Measurements from ENCODE around the gene CCM2L.

The CCM2L gene

DNA sequence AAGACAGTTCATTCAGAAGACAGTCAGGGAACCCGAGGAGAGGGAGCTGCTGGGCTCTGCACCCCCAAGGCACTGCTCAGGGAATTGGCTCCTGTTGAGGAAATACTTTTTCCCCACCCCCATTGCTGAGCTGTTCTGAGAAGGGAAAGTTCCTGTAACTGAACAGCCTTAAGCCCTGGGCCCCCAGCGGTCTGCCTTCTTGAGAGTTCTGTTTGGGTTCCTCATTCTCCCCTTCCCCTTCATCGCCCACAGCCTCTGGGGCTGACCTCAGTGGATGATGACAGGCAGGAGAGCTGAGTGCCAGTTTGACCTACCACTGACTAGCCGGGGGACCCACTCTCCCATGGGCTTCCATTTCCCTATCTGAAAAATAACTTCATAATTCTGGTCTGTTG is 52.5 kb downstream of the CCM2L start:
- no peak for DNase-seq

DNA sequence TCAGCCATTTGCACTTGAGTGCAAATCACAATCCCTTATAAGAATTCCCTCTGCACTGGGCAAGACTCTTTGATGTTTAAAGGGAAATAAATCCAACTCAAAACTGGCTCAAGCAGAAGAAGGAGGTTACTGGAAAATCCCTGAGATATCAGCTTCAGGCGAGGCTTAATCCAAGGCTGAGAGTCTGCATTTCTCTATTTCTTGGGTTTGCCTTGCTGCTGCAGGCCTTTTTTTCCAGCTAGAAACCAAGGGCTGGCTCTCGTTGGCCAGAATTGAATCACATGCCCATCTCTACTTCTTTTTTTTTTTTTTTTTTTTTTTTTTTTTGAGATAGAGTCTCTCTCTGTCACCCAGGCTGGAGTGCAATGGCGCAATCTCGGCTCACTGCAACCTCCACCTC is 53.5 kb downstream of the CCM2L start:
- no peak for DNase-seq

DNA sequence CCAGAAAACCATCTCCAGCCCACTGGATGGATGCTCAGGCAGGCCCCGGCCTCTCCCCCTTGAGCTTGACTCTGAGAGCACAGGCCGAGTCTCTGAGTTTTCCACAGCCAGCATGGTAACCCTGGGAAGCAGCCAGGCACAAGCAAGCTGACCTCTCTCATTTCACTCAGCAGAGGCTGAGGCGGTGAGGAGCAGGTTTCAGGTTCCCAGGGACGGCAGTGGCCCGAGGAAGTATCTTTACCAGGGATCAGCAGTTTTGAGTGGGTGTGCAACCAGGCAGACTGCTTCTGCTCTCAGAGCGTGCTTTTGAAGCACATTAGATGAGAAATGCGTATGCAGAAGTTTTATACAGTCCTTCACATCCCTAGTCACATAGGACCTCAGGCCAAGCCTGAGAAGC is 54.4 kb downstream of the CCM2L start:
- no peak for DNase-seq

DNA sequence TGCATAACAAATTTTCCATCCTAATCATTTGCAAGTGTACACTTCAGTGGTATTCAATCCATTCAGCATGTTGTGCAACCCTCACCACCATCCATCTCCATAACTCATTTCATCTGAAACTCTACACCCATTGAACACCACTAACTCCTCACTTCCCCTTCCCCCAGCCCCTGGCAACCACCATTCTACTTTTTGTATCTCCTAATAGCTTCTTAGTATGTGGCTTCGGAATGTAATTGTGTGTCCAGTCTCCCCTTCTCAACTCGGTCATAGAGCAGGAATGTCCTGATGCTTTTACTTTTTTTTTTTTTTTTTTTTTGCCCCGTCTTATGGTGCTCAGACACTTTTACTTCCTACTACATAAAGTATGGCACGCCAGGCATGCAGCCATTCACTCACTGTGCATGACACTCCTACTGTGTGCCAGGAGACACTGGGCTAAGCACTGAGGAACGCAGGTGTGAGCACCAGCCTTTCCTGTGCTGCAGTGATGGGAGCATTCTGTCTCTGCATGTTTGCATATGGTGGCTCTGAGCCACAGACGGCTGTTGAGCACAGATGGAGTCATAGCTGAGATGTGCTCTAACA is 57.1 kb downstream of the CCM2L start:
- DNase-seq, result no peak

DNA sequence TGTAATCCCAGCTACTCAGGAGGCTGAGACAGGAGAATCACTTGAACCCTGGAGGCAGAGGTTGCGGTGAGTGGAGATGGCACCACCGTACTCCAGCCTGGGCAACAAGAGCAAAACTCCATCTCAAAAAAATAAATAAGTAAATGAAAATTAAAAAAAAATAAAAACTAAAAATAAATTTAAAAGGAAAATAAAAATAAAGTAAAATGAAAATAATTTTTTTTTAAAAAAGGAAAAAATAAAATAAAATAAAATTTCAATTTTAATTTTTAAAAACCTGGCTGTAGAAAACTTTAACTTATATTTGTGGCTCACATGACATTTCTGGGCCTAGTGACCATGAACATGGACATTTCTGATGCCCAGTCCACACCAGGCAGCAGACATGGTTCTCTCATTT is 57.9 kb downstream of the CCM2L start:
- no peak for DNase-seq

DNA sequence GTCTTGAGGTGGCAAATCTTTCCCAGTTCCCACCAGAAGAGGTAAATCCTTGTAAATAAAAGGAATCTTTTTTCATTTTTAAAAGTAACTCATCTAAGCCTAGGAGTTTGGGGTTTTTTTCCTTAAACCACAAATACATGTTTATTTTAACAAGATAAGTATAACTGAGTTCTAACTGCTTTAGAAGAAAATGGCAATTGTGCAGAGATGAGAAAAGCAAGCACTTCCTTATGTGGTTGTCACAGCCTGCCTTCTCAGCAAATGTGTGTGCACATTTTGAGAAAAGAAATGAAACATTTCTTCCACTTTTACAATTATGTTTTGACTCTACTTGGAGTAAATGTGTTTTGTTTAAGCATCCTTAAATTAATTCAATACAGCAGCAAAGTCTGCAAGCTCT is 59.5 kb downstream of the CCM2L start:
- DNase-seq, result no peak

DNA sequence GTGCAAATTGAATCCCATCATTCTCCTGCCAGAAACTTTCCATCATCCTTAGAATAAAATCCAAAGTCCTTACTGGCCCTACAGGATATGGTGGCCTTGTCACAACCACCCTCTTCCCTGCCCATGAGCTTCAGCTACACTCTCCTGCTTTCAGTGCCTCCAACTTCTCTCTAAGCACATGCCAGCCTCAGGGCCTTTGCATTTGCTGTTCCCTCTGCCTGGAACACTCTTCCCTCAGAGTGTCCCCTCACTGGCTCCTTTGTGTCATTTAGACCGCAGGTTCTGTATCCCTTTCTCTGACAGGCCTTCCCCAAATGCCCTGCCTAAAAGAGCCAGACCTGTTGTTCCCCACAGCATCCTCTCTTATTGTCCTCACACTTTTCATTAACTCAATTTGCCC is 60.0 kb downstream of the CCM2L start:
- DNase-seq, result peak in 1 of 2 experiments; percentile 5

DNA sequence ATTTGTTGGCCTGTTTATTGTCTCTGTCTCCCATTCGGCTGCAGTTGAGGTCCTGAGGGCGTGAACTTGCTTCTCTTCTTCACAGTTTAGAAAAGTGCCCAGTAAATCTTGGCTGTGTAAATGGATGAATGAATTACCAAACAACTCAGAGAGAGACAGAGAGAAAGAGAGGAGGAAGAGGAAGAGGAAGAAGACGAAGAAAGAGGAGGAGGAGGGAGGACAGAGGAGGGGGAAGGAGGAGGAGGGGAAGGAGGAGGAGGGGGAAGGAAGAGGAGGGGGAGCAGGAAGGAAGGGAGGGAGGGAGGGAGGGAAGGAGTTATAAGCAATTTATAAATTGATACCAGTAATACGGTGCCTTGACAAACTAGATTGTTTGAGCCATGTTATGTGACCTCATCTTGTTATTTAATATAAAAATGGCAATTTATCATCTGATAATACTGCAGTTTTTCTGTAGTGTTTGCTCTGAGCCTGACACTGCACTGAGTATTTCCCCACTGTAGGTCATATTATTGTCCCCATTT is 60.5 kb downstream of the CCM2L start:
- DNase-seq, result no peak

DNA sequence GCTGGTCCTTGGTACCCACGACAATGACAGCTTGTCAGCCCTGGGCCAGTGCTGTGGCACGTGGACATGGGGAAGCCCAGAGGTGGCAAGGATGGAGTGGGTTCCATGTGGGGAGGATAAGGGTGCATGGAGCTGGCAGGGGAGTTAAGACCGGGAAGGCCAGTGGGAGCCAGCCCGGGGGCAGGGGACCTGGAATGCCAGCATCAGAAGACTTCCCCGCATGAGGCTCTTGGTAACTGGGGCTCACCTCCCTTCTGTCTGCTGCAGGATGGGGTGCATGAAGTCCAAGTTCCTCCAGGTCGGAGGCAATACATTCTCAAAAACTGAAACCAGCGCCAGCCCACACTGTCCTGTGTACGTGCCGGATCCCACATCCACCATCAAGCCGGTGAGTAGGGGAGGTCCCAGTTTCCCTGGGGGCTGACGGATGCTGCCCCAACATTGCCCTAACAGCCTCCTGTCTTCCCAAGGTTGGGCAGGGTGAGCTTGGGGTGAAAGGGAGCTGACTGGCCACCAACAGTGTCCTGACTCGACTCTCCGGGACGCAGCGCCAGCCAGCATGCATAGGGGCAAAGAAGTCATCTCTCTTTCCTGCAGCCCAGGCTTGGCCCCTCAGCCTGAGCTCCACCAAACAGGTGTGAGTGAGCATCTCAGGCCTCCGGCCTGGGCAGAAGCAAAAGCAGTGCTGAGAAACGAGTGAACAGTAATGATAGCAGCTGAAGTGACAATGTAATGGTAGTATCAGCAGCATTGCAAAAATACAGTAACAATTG is 61.3 kb downstream of the CCM2L start:
- no peak for DNase-seq

DNA sequence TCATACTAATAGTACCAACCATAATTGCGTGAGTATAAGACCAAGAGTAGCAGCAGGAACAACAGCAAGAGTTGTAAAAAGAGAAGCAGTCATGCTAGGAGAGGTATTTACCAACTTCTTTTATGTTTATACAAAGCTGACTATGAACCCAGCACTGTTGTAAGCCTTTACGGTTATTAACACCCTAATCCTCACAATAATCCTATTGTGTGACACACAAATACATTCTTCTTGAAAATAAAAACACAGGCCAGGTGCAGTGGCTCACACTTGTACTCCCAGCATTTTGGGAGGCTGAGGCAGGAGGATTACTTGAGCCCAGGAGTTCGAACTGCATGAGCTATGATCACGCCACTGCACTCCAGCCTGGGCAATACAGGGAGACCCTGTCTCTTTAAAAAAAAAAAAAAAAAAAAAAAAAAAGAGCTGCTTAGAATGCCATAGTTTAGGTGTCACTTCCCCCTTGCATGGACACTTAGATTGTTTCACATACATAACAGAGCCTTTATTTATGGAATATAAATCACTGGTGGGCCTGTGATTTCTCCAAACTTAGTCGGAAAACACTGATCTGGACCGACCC is 62.0 kb downstream of the CCM2L start:
- peak; percentile 15 to 63 for DNase-seq

DNA sequence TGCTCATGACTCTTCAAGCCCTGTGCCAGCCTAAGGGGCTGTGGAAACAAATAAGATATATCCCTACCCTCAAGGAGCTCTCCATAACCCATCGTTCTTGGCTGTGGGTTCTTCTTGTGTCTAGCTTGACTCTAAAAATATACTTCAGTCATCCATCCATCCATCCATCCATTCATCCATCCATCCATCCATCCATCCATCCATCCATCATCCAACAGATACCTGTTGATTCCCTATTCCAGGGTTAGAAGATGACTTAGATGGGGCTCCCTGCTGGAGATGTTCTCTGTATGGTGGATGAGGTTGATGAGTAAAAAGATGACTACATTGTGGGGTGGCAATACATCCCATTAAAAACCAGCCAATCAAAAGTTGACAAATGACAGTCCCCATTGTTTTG is 65.3 kb downstream of the CCM2L start:
- DNase-seq, result no peak

DNA sequence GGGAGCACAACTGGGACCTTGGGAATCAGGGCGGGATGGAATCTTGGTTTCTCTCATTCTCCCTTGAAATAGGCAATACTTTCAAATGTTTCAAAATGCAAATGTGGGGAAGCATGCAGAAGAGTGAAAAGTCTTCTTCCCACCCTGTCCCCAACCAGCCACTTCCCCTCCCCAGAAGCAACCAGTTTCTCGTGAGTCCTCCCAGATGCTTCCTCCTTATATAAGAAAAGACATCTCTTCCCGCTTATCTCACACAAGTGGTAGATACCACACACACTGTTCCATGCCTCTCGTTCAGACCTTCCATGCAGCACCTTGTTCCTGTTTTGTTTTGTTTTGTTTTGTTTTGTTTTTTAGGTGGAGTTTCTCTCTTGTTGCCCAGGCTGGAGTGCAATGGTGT is 67.0 kb downstream of the CCM2L start:
- no peak for DNase-seq

DNA sequence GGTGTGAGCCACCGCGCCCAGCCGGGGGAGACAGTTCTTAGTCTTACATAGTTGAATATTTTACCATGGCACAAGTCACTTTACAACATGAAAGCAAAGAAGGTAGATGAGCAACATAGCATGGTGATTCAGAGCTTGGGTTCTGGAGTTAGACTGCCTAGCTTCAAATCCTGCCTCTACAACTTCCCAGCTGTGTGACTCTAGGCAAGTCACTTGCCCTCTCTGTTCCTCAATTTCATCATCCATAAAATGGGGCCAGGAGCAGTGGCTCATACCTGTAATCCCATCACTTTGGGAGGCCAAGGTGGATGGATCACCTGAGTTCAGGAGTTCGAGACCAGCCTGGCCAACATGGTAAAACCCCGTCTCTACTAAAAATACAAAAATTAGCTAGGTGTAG is 68.1 kb downstream of the CCM2L start:
- no peak for DNase-seq

DNA sequence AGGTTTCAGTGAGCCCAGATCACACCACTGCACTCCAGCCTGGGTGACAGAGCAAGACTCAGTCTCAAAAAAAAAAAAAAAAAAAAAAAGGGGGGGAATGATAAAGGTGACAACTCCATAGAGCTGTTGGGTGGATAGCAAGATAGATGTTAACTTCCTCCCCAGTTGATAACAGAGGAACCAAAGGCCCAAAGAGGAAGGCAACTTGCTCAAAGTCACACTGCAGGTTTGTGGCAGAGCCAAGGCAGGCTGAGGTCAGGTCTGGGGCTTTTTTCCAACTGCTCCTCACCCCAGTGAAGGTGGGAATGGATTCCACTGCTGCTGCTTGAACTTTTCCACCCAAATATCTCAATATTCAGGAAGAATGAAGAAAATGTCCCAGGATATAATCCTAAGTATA is 68.6 kb downstream of the CCM2L start:
- DNase-seq, result no peak

DNA sequence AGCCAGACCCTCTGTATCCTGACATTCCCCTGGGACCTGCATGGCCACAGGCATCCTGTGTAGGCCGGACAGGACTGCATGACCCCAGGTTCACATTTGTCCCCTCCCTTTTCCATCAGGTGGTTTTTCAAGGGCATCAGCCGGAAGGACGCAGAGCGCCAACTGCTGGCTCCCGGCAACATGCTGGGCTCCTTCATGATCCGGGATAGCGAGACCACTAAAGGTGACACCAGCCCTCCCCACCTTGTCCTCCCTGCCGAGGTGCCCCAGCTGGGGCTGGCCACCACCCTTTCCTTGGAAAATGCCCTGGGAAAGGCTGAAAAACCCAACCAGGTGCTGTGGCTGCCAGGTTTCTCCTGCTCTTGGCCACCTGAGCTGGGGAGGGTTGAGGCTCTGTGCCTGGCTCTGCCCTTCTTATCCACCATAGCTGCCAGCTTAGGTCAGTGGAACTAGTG is 69.4 kb downstream of the CCM2L start:
- DNase-seq, result no peak

DNA sequence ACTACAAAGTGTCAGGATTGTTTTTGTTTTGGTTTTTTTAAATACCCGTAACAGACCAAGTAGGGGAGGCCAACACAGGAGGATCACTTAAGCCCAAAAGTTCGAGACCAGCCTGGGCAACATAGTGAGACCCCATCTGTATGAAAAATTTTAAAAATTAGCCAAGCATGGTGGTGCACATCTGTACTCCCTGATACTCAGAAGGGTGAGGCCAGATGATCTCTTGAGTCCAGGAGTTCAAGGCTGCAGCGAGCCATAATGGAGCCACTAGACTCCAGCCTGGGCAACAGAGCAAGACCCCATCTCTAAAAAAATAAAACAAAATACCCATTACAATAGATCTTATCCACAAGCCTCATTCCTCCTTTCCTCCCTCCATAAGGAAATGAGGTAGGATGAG is 70.5 kb downstream of the CCM2L start:
- no peak for DNase-seq

All from NCI-H2081 (cell line).